ENCODE data around the gene IFITM10.

- TF ChIP-seq YY1 (IDR thresholded peaks at IDR 0.05; ENCODE audit: insufficient read depth, insufficient read length) (no peak), ZNF274 (IDR thresholded peaks at IDR 0.05; ENCODE audit: low read depth, low read length) (no peak)
These were observed 59.1 kb downstream of the IFITM10 start for GRCh38 chr11:1691026-1691877.
